SK-N-MC (cell line): ENCODE data around the gene PHKA2.

Experiments
- DNase-seq: peaks from one replicate; pipeline ENCODE4 v3.0.0-alpha.2; 2011; ENCODE audit warnings: low read depth, low spot score
- H3K27ac ChIP-seq: fragments of 200-600 bp; sonication (generic); 2 replicates; pipeline ENCODE4 v1.5.1; 2016; ENCODE audit warnings: mixed run types
- H3K36me3 ChIP-seq: fragments of 200-600 bp; sonication (generic); 2 replicates; pipeline ENCODE4 v1.6.1; 2017; ENCODE audit warnings: antibody characterized with exemption, low read length, mixed read lengths; ENCODE audit not compliant: insufficient read depth
- H3K4me3 ChIP-seq: fragments of 200-600 bp; sonication (generic); 2 replicates; pipeline ENCODE4 v1.5.1; 2016
- H3K9ac ChIP-seq: fragments of 200-600 bp; sonication (generic); 2 replicates; pipeline ENCODE4 v1.8.0; 2017; ENCODE audit warnings: mixed run types, mixed read lengths; ENCODE audit not compliant: insufficient read length
- H3K9me3 ChIP-seq: fragments of 200-600 bp; sonication (generic); 2 replicates; pipeline ENCODE4 v1.6.1; 2017; ENCODE audit warnings: low read depth, mild to moderate bottlenecking, antibody characterized with exemption, low read length, moderate library complexity, mixed read lengths
- EZH2 ChIP-seq: fragments of 200-600 bp; sonication (generic); IDR thresholded peaks from one replicate; pipeline ENCODE4 v1.6.1; 2017; ENCODE audit warnings: antibody characterized with exemption
- FOXP2 ChIP-seq: optimal IDR thresholded peaks from 2 replicates; pipeline ENCODE3; 2011; ENCODE audit warnings: mild to moderate bottlenecking, moderate library complexity; ENCODE audit not compliant: insufficient read depth; ENCODE audit errors: extremely low read length, control extremely low read depth
- POLR2AphosphoS5 ChIP-seq: IDR thresholded peaks from 2 replicates; pipeline ENCODE4 v1.6.1; 2012; ENCODE audit warnings: mild to moderate bottlenecking, low read depth, low read length, borderline replicate concordance

The PHKA2 gene

DNA sequence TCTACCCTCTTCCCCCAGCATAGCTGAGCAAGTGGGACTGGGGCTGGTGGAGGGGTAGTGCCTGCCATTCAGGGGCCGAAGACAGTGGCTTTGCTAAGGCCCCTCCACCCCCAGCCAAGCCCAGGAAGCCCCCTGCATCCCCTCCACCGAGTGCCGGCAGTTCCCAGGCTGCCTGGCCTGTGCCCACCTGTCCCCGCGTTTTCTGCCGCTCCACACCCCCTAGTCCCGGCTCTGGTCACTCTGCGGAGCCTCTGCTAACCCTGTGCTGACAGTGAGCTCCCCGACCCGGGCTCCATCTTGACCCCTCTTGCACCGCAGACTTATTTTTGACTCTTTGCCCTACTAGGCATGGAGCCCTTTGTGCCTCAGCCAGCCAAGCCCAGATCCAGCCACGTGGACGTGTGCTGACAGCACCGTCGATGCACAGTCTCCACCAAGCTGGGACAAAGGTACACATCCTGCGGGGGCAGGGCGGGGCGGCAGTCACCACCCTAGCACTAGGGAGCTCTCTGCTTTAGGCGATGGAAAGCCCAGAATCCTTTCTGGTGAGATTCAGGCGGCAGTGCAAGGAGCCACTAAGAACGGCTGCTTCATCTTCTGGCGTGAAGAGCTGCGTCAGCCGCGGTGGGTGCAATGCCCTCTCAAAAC is 96.6 kb downstream of the PHKA2 start:
- no peaks in the 10 kb centered on the region for H3K9me3 ChIP-seq
- no peaks in the 10 kb centered on the region for H3K36me3 ChIP-seq
- H3K4me3 ChIP-seq: no peak overlapping the region
- no peak for TF ChIP-seq EZH2
- no peak for TF ChIP-seq FOXP2
- no peak for TF ChIP-seq POLR2AphosphoS5
- no peak overlapping the region for H3K9ac ChIP-seq
- DNase-seq: no peak
- H3K27ac ChIP-seq: no peak overlapping the region

DNA sequence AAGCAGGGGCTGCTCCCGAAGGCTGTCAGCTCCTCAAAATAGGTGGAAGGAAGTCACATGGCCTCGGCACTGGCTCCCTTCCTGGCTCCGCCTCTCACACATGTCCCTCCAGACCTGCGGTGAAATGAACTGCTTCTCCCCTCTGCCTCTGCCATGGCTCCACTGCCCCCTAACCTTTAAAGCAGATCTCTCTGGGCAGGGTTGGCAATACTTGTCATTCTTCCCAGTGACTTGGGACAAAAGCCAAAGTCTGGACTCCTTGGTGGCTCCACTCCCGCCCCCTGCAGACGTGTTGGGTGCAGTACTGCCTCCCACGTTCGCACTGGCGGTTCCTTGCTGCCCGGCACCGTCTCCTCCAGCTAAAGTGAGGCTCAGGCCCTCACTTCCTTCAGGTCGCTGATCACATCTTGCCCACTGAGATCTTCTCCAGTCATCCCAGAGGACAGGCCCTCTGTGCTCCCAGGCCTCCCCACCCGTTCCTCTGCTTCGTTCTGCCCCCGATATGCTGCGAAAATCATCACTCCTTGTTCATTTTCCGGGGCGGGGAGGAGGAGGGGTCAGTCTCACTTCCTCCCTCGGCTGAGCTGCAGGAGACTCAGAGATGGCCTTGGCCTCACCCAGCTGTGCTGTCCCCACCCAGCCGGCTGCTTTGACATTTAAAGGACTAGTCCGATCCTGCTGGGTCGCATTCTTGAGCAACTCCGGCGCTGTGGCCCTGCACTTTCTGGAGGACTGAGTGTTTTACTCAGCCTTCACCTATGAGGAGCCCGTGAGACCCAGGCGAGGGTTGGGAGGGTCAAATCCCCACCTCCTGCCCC is 97.4 kb downstream of the PHKA2 start:
- no peaks in the 10 kb centered on the region for H3K9me3 ChIP-seq
- TF ChIP-seq EZH2: no peak
- DNase-seq: no peak
- H3K27ac ChIP-seq: no peak overlapping the region
- H3K36me3 ChIP-seq: no peaks in the 10 kb centered on the region
- H3K9ac ChIP-seq: no peak overlapping the region
- H3K4me3 ChIP-seq: no peak overlapping the region

DNA sequence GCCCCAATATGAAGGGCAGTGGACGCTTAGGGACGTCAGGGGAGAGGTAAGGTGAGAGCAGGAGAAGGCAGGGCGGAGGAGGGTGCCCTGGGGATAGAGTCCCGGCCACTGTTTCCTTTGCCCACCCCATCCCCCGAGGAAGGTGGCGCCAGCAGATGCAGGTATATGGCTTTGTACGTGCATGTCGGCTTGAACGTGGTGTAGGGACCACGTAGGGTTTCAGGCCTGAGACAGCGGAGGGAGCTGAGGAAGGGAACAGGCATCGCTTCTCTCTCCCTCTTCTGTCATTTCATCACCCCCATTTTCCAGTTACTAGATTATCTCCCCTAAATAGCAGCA is 97.9 kb downstream of the PHKA2 start:
- TF ChIP-seq EZH2: no peak
- TF ChIP-seq FOXP2: no peak
- no peaks in the 10 kb centered on the region for H3K36me3 ChIP-seq
- H3K9ac ChIP-seq: no peak overlapping the region
- H3K27ac ChIP-seq: no peak overlapping the region
- no peaks in the 10 kb centered on the region for H3K9me3 ChIP-seq
- no peak for DNase-seq
- no peak overlapping the region for H3K4me3 ChIP-seq

DNA sequence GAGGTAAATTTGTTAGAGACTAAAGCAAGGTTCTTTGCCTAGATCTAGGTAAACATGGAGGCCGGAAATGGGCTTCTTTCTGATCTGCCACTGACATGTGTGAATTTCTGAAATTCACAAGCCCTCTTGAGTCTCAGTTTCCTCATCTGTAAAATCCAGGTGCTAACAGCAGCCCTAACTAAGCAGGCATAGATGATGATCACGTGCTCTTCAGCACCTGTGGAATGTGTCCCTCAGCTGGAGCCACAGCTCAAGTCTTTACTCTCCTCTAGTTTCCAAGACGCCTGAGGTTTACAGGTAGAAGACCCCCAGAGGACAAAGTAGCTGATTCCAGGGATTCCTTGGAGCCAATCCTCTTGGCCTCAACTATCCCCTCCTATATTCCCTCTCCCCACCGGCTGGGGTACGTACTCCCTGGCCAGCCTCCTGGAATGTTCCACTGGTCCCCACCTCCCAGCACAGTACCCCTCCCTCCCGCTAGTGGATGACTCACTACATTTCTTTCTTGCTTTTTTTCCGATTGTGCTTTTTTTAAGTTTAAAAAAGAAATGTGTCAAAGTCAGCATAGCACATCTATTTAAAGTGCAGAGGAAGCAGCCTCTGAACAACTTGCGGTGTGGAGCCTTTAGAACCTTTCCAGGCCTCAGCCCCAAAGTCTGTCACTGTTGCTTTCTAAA is 98.4 kb downstream of the PHKA2 start:
- no peaks in the 10 kb centered on the region for H3K36me3 ChIP-seq
- DNase-seq: no peak
- H3K4me3 ChIP-seq: no peak overlapping the region
- no peaks in the 10 kb centered on the region for H3K9me3 ChIP-seq
- H3K27ac ChIP-seq: no peak overlapping the region
- H3K9ac ChIP-seq: no peak overlapping the region
- TF ChIP-seq FOXP2: no peak
- no peak for TF ChIP-seq EZH2
- no peak for TF ChIP-seq POLR2AphosphoS5

DNA sequence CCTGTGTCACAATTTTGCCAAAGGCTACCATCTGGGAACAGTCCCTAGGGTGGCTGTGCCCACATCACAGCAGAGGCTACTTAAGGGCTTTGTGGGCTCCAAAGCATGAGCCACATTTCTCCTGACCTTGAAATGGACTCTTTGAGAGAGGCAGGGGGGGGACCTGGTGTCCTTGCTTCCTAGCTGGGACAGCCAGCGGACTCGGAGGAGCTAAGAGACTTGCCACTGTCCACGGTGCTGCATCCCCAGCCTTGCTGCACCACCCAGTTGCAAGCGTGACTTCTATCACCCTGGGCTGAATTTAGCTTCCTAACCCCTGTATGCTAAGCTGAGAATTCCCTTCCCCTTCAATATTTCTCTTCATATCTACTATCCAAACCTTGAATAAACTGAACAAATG is 99.0 kb downstream of the PHKA2 start:
- no peak for DNase-seq
- Histone ChIP-seq H3K36me3 (no peaks in the 10 kb centered on the region), H3K27ac (no peak overlapping the region), H3K4me3 (no peak overlapping the region), H3K9ac (no peak overlapping the region), H3K9me3 (no peaks in the 10 kb centered on the region)
- TF ChIP-seq FOXP2 (no peak), EZH2 (no peak), POLR2AphosphoS5 (no peak)

DNA sequence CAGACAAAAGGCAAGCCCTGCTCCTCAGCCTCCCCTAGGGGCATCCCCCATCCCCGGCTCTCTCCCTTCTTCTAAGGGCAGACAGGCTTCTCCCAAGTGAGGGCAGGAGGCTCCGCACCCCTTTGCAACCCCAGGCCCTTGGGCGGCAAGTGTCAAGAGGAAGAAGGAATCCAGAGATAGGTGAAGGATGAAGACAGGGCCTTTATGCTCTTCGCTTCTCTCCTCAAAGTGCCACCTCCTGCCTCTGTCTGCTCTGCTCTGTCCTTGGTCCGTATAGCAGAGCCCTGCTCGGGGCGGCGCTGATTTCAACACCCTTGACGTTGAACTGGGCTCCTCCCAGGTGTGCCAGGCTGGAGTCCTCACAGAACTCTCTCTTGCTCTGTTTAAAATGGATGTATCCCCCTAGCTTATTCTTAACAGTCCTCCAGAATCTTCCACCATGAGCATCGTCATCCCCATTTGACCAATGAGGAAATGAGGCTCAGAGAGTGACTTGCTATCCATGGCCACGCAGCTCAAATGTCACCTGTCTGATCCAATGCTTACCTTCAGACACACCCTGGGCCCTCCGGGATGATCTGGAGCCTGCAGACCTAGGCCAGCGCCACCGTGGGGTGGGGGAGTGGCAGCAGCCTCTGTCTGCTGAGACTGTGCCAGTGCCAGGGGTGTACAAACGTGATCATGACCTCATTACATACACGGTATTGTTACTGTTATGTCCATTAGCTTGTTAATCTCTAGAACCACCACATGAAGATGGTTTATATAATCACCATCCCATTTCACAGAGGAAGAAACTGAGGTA is 99.8 kb downstream of the PHKA2 start:
- no peak for DNase-seq
- H3K27ac ChIP-seq: no peak overlapping the region

DNA sequence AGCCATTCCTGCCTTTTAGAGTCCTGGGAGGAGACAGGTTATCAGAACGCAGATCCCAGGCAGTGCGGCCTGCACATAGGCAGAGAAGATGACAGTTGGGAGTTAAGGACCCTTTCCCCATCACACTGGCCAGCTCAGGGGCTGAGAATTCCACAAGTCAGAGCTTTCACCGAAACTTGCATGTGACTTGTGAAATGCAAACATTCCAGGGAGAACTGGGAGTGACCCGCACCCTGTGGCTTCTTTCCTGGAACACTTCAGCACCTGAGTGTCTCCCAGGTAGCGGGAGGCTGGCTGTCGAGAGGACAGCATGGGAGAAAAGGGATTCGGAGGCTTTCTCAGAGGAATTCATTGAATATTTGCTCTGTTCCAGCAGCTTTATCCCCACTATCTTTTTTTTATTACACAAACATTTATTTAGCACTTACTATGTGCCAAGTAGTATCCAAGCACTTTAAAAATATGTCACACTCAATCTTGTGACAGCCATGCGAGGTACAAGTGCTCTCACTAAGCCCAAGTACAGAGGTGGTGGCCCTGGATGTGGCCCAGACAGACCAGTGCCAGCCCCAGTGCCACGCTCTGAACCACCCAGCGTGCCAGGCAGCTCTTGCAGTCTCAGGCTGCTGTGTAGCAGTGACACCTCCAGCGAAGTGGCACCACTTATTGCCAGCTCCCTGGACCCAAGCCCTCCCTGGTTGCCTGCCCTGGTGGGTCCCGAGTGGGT is 100.5 kb downstream of the PHKA2 start:
- H3K9ac ChIP-seq: no peak overlapping the region
- no peak for DNase-seq
- no peaks in the 10 kb centered on the region for H3K9me3 ChIP-seq

More for the DNA sequence above, 99.8 kb downstream of the PHKA2 start:
- no peak overlapping the region for H3K9ac ChIP-seq
- no peak overlapping the region for H3K4me3 ChIP-seq
- H3K9me3 ChIP-seq: no peaks in the 10 kb centered on the region
- TF ChIP-seq POLR2AphosphoS5 (no peak), FOXP2 (no peak)
- no peaks in the 10 kb centered on the region for H3K36me3 ChIP-seq

DNA sequence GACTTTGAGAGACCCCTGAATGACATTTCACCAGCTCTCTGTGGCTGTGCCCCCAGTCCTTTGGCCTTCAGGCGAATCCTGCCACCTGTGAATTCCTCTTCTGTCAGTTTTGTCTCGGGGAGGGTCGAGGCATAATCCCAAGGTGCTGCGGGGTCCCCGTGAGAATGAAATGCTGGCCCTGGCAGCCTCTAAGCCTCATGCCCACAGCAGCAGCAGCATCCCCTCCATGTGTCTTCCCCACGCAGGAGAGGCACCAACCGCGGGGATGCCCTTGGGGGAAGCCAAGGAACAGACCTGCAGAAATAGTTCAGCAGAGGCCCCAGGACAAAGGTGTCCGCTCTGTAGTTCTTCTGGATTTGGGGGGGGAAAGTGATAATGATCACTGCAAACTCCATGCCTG is 104.8 kb downstream of the PHKA2 start:
- TF ChIP-seq FOXP2: no peak
- no peak for TF ChIP-seq POLR2AphosphoS5
- TF ChIP-seq EZH2: no peak
- no peak overlapping the region for H3K4me3 ChIP-seq
- H3K36me3 ChIP-seq: no peaks in the 10 kb centered on the region
- no peak overlapping the region for H3K9ac ChIP-seq
- DNase-seq: no peak
- no peak overlapping the region for H3K27ac ChIP-seq
- H3K9me3 ChIP-seq: no peaks in the 10 kb centered on the region

More for the DNA sequence above, 100.5 kb downstream of the PHKA2 start:
- Histone ChIP-seq H3K4me3 (no peak overlapping the region), H3K27ac (no peak overlapping the region), H3K36me3 (no peaks in the 10 kb centered on the region)
- TF ChIP-seq FOXP2: no peak
- no peak for TF ChIP-seq EZH2
- TF ChIP-seq POLR2AphosphoS5: no peak
